Measurements from ENCODE around the gene PTPRM.

Gene PTPRM

DNA sequence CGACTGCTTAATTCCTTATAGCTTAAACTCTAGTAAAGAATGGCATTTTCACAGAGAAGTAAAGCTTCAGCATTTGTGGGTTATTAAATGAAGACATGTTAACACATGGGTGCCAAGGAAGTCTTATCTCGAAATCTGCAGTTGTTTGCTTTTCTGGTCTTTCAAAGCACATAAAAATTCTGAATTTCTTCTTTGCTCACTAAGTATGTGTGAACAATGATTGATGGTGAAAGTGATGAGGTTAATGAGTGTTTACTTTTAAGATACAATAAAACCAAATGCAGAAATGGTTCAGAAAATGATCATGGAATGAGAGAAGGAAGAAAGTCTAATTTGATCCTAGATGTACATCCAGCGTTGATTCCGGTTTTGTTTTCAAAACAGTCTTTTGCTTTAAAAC lies 807.6 kb downstream of the PTPRM start:
- Histone ChIP-seq H3K9ac (ENCODE audit: low read depth, low read length) (no peak overlapping the region), H3K4me3 (ENCODE audit: low read depth in 1 of 2, low read length in 2 of 2) (no peak overlapping the region), H3K27ac (ENCODE audit: low read length) (no peak overlapping the region), H3K4me1 (ENCODE audit: insufficient read depth, low read length) (no peaks in the 10 kb centered on the region), H3K79me2 (ENCODE audit: insufficient read depth, low read length) (no peaks in the 10 kb centered on the region), H3K36me3 (ENCODE audit: insufficient read depth, low read length) (no peaks in the 10 kb centered on the region), H3K9me3 (ENCODE audit: insufficient read depth, low read length, severe bottlenecking) (no peaks in the 10 kb centered on the region), H4K20me1 (ENCODE audit: insufficient read depth, low read length) (no peaks in the 10 kb centered on the region), H3K27me3 (ENCODE audit: insufficient read depth, low read length, poor library complexity) (no peaks in the 10 kb centered on the region), H2AFZ (ENCODE audit: low read depth, low read length) (no peak overlapping the region), H3K4me2 (ENCODE audit: insufficient read depth, low read length) (no peak overlapping the region)
- ATAC-seq (ENCODE audit: insufficient read depth, low read depth) (no peak), DNase-seq (no peak)
- no peak for TF ChIP-seq EZH2 (IDR thresholded peaks at IDR 0.05; ENCODE audit: borderline replicate concordance, low read depth, low read length, severe bottlenecking)
- TF ChIP-seq, protein P1, sequence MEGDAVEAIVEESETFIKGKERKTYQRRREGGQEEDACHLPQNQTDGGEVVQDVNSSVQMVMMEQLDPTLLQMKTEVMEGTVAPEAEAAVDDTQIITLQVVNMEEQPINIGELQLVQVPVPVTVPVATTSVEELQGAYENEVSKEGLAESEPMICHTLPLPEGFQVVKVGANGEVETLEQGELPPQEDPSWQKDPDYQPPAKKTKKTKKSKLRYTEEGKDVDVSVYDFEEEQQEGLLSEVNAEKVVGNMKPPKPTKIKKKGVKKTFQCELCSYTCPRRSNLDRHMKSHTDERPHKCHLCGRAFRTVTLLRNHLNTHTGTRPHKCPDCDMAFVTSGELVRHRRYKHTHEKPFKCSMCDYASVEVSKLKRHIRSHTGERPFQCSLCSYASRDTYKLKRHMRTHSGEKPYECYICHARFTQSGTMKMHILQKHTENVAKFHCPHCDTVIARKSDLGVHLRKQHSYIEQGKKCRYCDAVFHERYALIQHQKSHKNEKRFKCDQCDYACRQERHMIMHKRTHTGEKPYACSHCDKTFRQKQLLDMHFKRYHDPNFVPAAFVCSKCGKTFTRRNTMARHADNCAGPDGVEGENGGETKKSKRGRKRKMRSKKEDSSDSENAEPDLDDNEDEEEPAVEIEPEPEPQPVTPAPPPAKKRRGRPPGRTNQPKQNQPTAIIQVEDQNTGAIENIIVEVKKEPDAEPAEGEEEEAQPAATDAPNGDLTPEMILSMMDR (IDR thresholded peaks at IDR 0.05; ENCODE audit: borderline replicate concordance, extremely low read depth, low read length, poor library complexity, severe bottlenecking) = no peak

DNA sequence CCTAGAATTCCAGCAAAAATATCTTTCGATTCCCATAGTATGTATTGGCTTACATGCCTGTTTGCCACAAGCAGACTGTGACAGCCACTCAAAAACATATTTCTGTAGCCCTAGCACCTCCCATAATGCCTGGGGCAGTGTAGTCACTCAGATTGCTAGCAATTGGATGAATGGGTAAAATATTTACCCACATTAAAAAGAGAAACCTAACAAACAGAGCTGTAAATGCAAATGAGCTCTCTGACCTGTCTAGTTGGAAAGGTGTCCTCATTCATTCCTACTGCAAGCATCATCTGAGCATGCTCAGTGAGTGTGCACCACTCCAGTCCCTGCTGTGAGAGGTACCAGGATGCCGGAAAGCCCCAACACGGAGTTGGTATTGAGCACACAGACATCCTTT lies 808.1 kb downstream of the PTPRM start:
- Histone ChIP-seq H3K9ac (ENCODE audit: low read depth, low read length) (no peak overlapping the region), H3K4me1 (ENCODE audit: insufficient read depth, low read length) (no peaks in the 10 kb centered on the region), H4K20me1 (ENCODE audit: insufficient read depth, low read length) (no peaks in the 10 kb centered on the region), H2AFZ (ENCODE audit: low read depth, low read length) (no peak overlapping the region), H3K36me3 (ENCODE audit: insufficient read depth, low read length) (no peaks in the 10 kb centered on the region), H3K79me2 (ENCODE audit: insufficient read depth, low read length) (no peaks in the 10 kb centered on the region), H3K4me3 (ENCODE audit: low read depth in 1 of 2, low read length in 2 of 2) (no peak overlapping the region), H3K9me3 (ENCODE audit: insufficient read depth, low read length, severe bottlenecking) (no peaks in the 10 kb centered on the region), H3K4me2 (ENCODE audit: insufficient read depth, low read length) (no peak overlapping the region), H3K27ac (ENCODE audit: low read length) (no peak overlapping the region), H3K27me3 (ENCODE audit: insufficient read depth, low read length, poor library complexity) (no peaks in the 10 kb centered on the region)
- DNase-seq = no peak
- no peak for ATAC-seq (ENCODE audit: insufficient read depth, low read depth)
- TF ChIP-seq EZH2 (IDR thresholded peaks at IDR 0.05; ENCODE audit: borderline replicate concordance, low read depth, low read length, severe bottlenecking) = no peak
- TF ChIP-seq, protein P1 (IDR thresholded peaks at IDR 0.05; ENCODE audit: borderline replicate concordance, extremely low read depth, low read length, poor library complexity, severe bottlenecking) = no peak

DNA sequence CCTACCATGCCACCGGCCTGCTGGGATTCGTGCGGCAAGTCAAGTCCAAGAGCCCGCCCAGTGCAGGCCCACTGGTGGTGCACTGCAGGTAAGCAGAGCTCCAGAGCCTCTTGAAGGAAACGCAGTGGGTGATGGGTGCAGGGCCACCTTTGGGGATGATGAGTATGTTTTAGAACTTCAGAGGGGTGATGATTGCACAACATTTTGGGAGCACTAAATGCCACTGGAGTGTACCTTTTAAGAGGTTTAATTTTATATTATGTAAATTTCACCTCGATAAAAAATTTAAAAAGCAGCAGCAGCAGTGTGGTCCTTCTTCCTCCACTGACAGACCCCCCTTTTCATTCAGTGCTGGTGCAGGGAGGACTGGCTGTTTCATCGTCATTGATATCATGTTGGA lies 809.0 kb downstream of the PTPRM start:
- H4K20me1 ChIP-seq (ENCODE audit: insufficient read depth, low read length) = no peaks in the 10 kb centered on the region
- H3K27ac ChIP-seq (ENCODE audit: low read length) = no peak overlapping the region
- H2AFZ ChIP-seq (ENCODE audit: low read depth, low read length) = no peak overlapping the region
- no peaks in the 10 kb centered on the region for H3K4me1 ChIP-seq (ENCODE audit: insufficient read depth, low read length)
- H3K9ac ChIP-seq (ENCODE audit: low read depth, low read length) = no peak overlapping the region
- DNase-seq (no peak), ATAC-seq (ENCODE audit: insufficient read depth, low read depth) (no peak)
- H3K27me3 ChIP-seq (ENCODE audit: insufficient read depth, low read length, poor library complexity) = peaks cover 3% of the 10 kb centered on the region
- no peak for TF ChIP-seq EZH2 (IDR thresholded peaks at IDR 0.05; ENCODE audit: borderline replicate concordance, low read depth, low read length, severe bottlenecking)
- TF ChIP-seq, protein P1 (IDR thresholded peaks at IDR 0.05; ENCODE audit: borderline replicate concordance, extremely low read depth, low read length, poor library complexity, severe bottlenecking) = no peak
- no peak overlapping the region for H3K4me3 ChIP-seq (ENCODE audit: low read depth in 1 of 2, low read length in 2 of 2)
- H3K79me2 ChIP-seq (ENCODE audit: insufficient read depth, low read length) = no peaks in the 10 kb centered on the region
- H3K36me3 ChIP-seq (ENCODE audit: insufficient read depth, low read length) = no peaks in the 10 kb centered on the region
- H3K9me3 ChIP-seq (ENCODE audit: insufficient read depth, low read length, severe bottlenecking) = no peaks in the 10 kb centered on the region
- H3K4me2 ChIP-seq (ENCODE audit: insufficient read depth, low read length) = no peak overlapping the region

Measured in DND-41 (cell line).